HG03439 (cell line): ENCODE results near the gene FOXN3.
A peak's percentile ranks its signal among the peaks of the same experiment; 100 is the strongest.

ENCODE experiments used
- ATAC-seq: cut with Tn5 transposase; IDR thresholded peaks from one replicate; pipeline ENCODE4 v1.9.1; 2021; ENCODE audit warnings: mild to moderate bottlenecking, moderate library complexity; ENCODE audit not compliant: unreplicated experiment

Gene FOXN3

GRCh38 chr14:89417091-89417464 is at the start of gene FOXN3:
FOXN3 (minus strand) TSS chr14:89417233; CDS start chr14:89412476, 4,757 bp downstream.
- ATAC-seq = peak; percentile 44

- peak; percentile 69 for ATAC-seq
These were observed 49.5 kb upstream of the FOXN3 start for GRCh38 chr14:89466484-89466883.

- ATAC-seq = no peak
These were observed 48.8 kb upstream of the FOXN3 start for GRCh38 chr14:89465876-89466275.

GRCh38 chr14:89461256-89461655 is 44.2 kb upstream of the FOXN3 start:
- no peak for ATAC-seq

- ATAC-seq = no peak
These were observed 41.8 kb upstream of the FOXN3 start for GRCh38 chr14:89458713-89459420.

- no peak for ATAC-seq
These were observed 40.0 kb upstream of the FOXN3 start for GRCh38 chr14:89457007-89457406.

- no peak for ATAC-seq
These were observed 38.4 kb upstream of the FOXN3 start for GRCh38 chr14:89455412-89455811.

- ATAC-seq = no peak
These were observed 38.0 kb upstream of the FOXN3 start for GRCh38 chr14:89454996-89455395.

- no peak for ATAC-seq
These were observed 35.2 kb upstream of the FOXN3 start for GRCh38 chr14:89452281-89452680.

- ATAC-seq = no peak
These were observed 34.2 kb upstream of the FOXN3 start for GRCh38 chr14:89451229-89451628.

GRCh38 chr14:89447182-89447944 is 30.3 kb upstream of the FOXN3 start:
- no peak for ATAC-seq

GRCh38 chr14:89445273-89445973 is 28.4 kb upstream of the FOXN3 start:
- no peak for ATAC-seq

- ATAC-seq = no peak
These were observed 27.6 kb upstream of the FOXN3 start for GRCh38 chr14:89444516-89445125.

GRCh38 chr14:89444044-89444443 is 27.0 kb upstream of the FOXN3 start:
- ATAC-seq = no peak

- ATAC-seq = no peak
These were observed 26.1 kb upstream of the FOXN3 start for GRCh38 chr14:89443042-89443629.

GRCh38 chr14:89442280-89442679 is 25.2 kb upstream of the FOXN3 start:
- ATAC-seq = no peak

GRCh38 chr14:89440986-89441909 is 24.2 kb upstream of the FOXN3 start:
- no peak for ATAC-seq

GRCh38 chr14:89435892-89436656 is 19.0 kb upstream of the FOXN3 start:
- no peak for ATAC-seq

- ATAC-seq = no peak
These were observed 18.5 kb upstream of the FOXN3 start for GRCh38 chr14:89435492-89435891.
